Mesenchymal stem cell (in vitro differentiated cells and primary cell): ENCODE results near the gene PFKFB3.
"Not testable (repeated sequence)": the region's sequence is repeated elsewhere in the genome, so short reads cannot be mapped to it uniquely, and the experiment has no call there.

Source experiments
- DNase-seq: peaks from one replicate; pipeline ENCODE4 v3.0.0-alpha.2; 2013
- H2AFZ ChIP-seq: one replicate; pipeline ENCODE4 v1.6.1; 2013; ENCODE audit warnings: low read depth, mild to moderate bottlenecking, control low read depth, inconsistent platforms, low read length, moderate library complexity
- H2AK5ac ChIP-seq: 2 replicates; pipeline ENCODE4 v1.6.1; 2013; ENCODE audit warnings: low read length, moderate library complexity, mild to moderate bottlenecking, inconsistent platforms; ENCODE audit not compliant: severe bottlenecking
- H2BK120ac ChIP-seq: one replicate; pipeline ENCODE4 v1.6.1; 2013; ENCODE audit warnings: low read depth, mild to moderate bottlenecking, inconsistent platforms, low read length, moderate library complexity
- H2BK12ac ChIP-seq, 2 experiments: one replicate each; pipeline ENCODE4 v1.6.1; 2013; ENCODE audit warnings: inconsistent platforms in 2 of 2, low read length in 2 of 2, mild to moderate bottlenecking in 2 of 2, moderate library complexity in 2 of 2, control low read depth in 1 of 2
- H2BK15ac ChIP-seq: one replicate; pipeline ENCODE4 v1.6.1; 2013; ENCODE audit warnings: mild to moderate bottlenecking, low read depth, inconsistent platforms; ENCODE audit not compliant: poor library complexity, severe bottlenecking
- H2BK5ac ChIP-seq: 2 replicates; pipeline ENCODE4 v1.6.1; 2013; ENCODE audit warnings: low read depth, mild to moderate bottlenecking, low read length, control low read depth, inconsistent platforms; ENCODE audit not compliant: poor library complexity, severe bottlenecking
- H3K14ac ChIP-seq, 2 experiments: one replicate each; pipeline ENCODE4 v1.6.1; 2013; ENCODE audit warnings: inconsistent platforms in 2 of 2, low read length in 2 of 2, control low read depth in 1 of 2, mild to moderate bottlenecking in 1 of 2, moderate library complexity in 1 of 2
- H3K18ac ChIP-seq, 2 experiments: one replicate each; pipeline ENCODE4 v1.6.1; 2013; ENCODE audit warnings: inconsistent platforms in 2 of 2, low read length in 2 of 2, control low read depth in 1 of 2, low read depth in 1 of 2, mild to moderate bottlenecking in 1 of 2
- H3K23ac ChIP-seq, 2 experiments: one replicate each; pipeline ENCODE4 v1.6.1; 2013; ENCODE audit warnings: inconsistent platforms in 2 of 2, low read length in 2 of 2, mild to moderate bottlenecking in 2 of 2, moderate library complexity in 2 of 2, control low read depth in 1 of 2
- H3K27ac ChIP-seq: 2 replicates; pipeline ENCODE4 v1.5.1; 2013; ENCODE audit warnings: mild to moderate bottlenecking, moderate library complexity, low read length, control low read depth, inconsistent platforms; ENCODE audit not compliant: poor library complexity, severe bottlenecking
- H3K27me3 ChIP-seq, 2 experiments: 2 replicates each; pipeline versions ENCODE4 v1.6.1 to v1.7.0; 2013; ENCODE audit warnings: low read length in 2 of 2, mild to moderate bottlenecking in 2 of 2, moderate library complexity in 2 of 2, control low read depth in 1 of 2, inconsistent platforms in 1 of 2; ENCODE audit not compliant: control insufficient read depth in 1 of 2, insufficient read depth in 1 of 2
- H3K36me3 ChIP-seq, 2 experiments: 2 replicates each; pipeline versions ENCODE4 v1.6.1 to v1.7.0; 2013; ENCODE audit warnings: low read length in 2 of 2, control low read depth in 1 of 2, inconsistent platforms in 1 of 2, low read depth in 1 of 2, mild to moderate bottlenecking in 1 of 2; ENCODE audit not compliant: insufficient read depth in 2 of 2, control insufficient read depth in 1 of 2
- H3K4ac ChIP-seq, 2 experiments: one replicate each; pipeline ENCODE4 v1.6.1; 2013; ENCODE audit warnings: inconsistent platforms in 2 of 2, low read length in 2 of 2, mild to moderate bottlenecking in 2 of 2, moderate library complexity in 2 of 2, control low read depth in 1 of 2, low read depth in 1 of 2
- H3K4me1 ChIP-seq: 2 replicates; pipeline ENCODE4 v1.6.1; 2013; ENCODE audit warnings: low read depth, low read length, control low read depth; ENCODE audit not compliant: control insufficient read depth, insufficient read depth
- H3K4me2 ChIP-seq: 2 replicates; pipeline ENCODE4 v1.6.1; 2013; ENCODE audit warnings: low read length, mild to moderate bottlenecking, inconsistent platforms; ENCODE audit not compliant: poor library complexity, severe bottlenecking
- H3K4me3 ChIP-seq, 2 experiments: 2 replicates each; pipeline versions ENCODE4 v1.5.1 to v1.7.0; 2013; ENCODE audit warnings: low read length in 2 of 2, mild to moderate bottlenecking in 2 of 2, control low read depth in 1 of 2, low read depth in 1 of 2; ENCODE audit not compliant: insufficient read depth in 1 of 2
- H3K79me1 ChIP-seq: replicated peaks from 2 replicates; pipeline ENCODE4 v1.6.1; 2013; ENCODE audit warnings: mild to moderate bottlenecking, control low read depth, low read length, inconsistent platforms; ENCODE audit not compliant: poor library complexity, severe bottlenecking
- H3K9ac ChIP-seq: 2 replicates; pipeline ENCODE4 v1.7.0; 2013; ENCODE audit warnings: mild to moderate bottlenecking, low read length, moderate library complexity
- H3K9me3 ChIP-seq: 2 replicates; pipeline ENCODE4 v1.7.0; 2013; ENCODE audit warnings: mild to moderate bottlenecking, low read length; ENCODE audit not compliant: control insufficient read depth
- H4K8ac ChIP-seq: one replicate; pipeline ENCODE4 v1.6.1; 2013; ENCODE audit warnings: inconsistent platforms, mild to moderate bottlenecking, low read length, moderate library complexity
- H4K91ac ChIP-seq: one replicate; pipeline ENCODE4 v1.6.1; 2013; ENCODE audit warnings: mild to moderate bottlenecking, low read length, inconsistent platforms
- WGBS: methylation state at CpG from one replicate; pipeline ENCODE4 v1.1.7; 2013; ENCODE audit warnings: mixed read lengths; 5-methylcytosine and 5-hydroxymethylcytosine counted together

PFKFB3 gene

DNA sequence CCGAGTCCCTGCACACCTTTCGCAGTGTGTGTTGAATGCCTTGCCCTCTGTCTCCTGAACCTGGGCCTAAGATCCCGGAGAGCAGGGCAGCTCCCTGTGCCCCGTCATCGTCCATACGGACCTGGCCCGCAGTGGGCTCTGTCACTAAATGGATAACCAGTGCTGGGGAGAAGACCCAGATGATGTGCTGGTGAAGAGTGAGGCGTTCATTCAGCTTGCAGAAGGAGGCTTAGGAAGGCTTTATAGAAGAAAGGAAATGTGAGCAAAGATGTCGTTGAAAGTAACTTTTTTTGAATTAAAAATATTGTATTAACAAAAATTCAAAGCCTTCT is 34.4 kb downstream of the PFKFB3 start:
- Histone ChIP-seq H3K9ac (no peak overlapping the region), H3K23ac (no peak overlapping the region), H3K27me3 (no peaks in the 10 kb centered on the region)

GRCh38 chr10:6238587-6239212 is 36.0 kb downstream of the PFKFB3 start:
- H3K27ac ChIP-seq, result peak overlapping the region; percentile 87
- H3K36me3 ChIP-seq, result peaks cover 22 to 25% of the 10 kb centered on the region in 2 experiments
- peak overlapping the region; percentile 38 to 45 for H2BK12ac ChIP-seq
- not testable (repeated sequence) for H3K27me3 ChIP-seq, H3K14ac ChIP-seq, H2AFZ ChIP-seq, H3K4me1 ChIP-seq, H2BK120ac ChIP-seq, H3K9ac ChIP-seq, H3K9me3 ChIP-seq, H2BK15ac ChIP-seq, H2BK5ac ChIP-seq, H3K23ac ChIP-seq, H3K4me3 ChIP-seq, H3K4me2 ChIP-seq, DNase-seq
- peak overlapping the region; percentile 17 to 86 for H3K4ac ChIP-seq
- H3K18ac ChIP-seq, result peak overlapping the region; percentile 48 to 67
- H4K91ac ChIP-seq, result peak overlapping the region; percentile 81
- H2AK5ac ChIP-seq, result peak overlapping the region; percentile 8
- peak overlapping the region; percentile 79 for H4K8ac ChIP-seq
- WGBS, result 35% methylated on average over 6 of the region's 6 CpGs
- H3K79me1 ChIP-seq, result peaks cover 14% of the 10 kb centered on the region

More for the DNA sequence above, 34.4 kb downstream of the PFKFB3 start:
- Histone ChIP-seq H3K4me2 (no peak overlapping the region), H4K91ac (peak overlapping the region; percentile 2), H3K4me1 (peaks cover 3% of the 10 kb centered on the region), H3K4ac (peak overlapping the region in 1 of 2 experiments; percentile 83), H3K14ac (no peak overlapping the region), H4K8ac (peak overlapping the region; percentile 56), H2BK5ac (peak overlapping the region; percentile 1), H3K9me3 (no peaks in the 10 kb centered on the region), H2AFZ (no peak overlapping the region), H3K18ac (peak overlapping the region; percentile 70 to 77), H3K36me3 (peaks cover 37 to 40% of the 10 kb centered on the region in 2 experiments), H2AK5ac (peak overlapping the region; percentile 74), H3K27ac (peak overlapping the region; percentile 9), H3K79me1 (peaks cover 24% of the 10 kb centered on the region), H2BK15ac (peak overlapping the region; percentile 96), H2BK120ac (no peak overlapping the region), H2BK12ac (peak overlapping the region; percentile 78 to 93), H3K4me3 (no peak overlapping the region)
- WGBS, result 93% methylated on average over 8 of the region's 9 CpGs
- no peak for DNase-seq

DNA sequence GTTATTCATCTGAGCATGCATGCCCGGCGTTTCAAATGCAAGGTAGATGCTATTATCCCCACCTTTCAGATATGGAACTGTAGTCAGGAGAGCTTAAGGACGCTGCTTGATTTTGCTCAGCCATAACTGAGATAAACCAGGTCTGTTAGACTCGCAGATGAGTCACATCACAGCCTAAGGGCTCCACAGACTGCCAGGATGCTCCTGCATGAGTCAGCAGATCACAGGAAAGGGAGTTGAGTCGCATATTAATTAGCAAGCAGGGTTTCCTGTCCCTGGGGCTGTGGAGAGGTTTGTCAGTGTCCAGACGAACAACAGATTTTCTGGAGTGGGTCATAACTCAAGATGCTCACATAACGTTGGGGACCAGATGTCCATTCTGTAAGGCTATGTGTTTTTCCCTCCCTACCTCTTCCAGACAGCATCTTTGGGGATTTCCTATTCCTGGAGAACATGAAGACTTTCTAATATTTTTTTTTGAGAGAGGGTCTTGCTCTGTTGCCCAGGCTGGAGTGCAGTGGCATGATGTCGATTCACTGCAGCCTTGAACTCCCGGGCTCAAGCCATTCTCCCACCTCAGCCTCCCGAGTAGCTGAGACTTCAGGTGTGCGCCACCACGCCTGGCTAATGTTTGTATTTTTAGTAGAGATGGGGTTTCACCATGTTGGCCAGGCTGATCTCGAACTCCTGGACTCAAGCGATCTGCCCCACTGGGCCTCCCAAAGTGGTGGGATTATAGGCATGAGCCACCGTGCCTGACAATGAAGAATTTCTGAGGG is 36.7 kb downstream of the PFKFB3 start:
- H3K27ac ChIP-seq, result peak overlapping the region; percentile 87
- H3K18ac ChIP-seq, result peak overlapping the region; percentile 63 to 84
- peak overlapping the region; percentile 60 to 86 for H3K4ac ChIP-seq
- peak overlapping the region; percentile 79 for H4K8ac ChIP-seq
- H3K27me3 ChIP-seq, result no peaks in the 10 kb centered on the region
- H2BK12ac ChIP-seq, result peak overlapping the region; percentile 59 to 90
- H2BK5ac ChIP-seq, result no peak overlapping the region
- no peaks in the 10 kb centered on the region for H3K9me3 ChIP-seq
- peak overlapping the region; percentile 54 for H2BK120ac ChIP-seq
- peak overlapping the region; percentile 78 for H2BK15ac ChIP-seq
- H3K79me1 ChIP-seq, result peaks cover 9% of the 10 kb centered on the region
- H3K23ac ChIP-seq, result no peak overlapping the region
- H3K4me1 ChIP-seq, result peaks cover 3% of the 10 kb centered on the region
- WGBS, result 40% methylated on average over 13 of the region's 15 CpGs
- H3K9ac ChIP-seq, result no peak overlapping the region
- DNase-seq, result peak; percentile 100
- H3K4me2 ChIP-seq, result no peak overlapping the region
- no peak overlapping the region for H3K14ac ChIP-seq
- H3K36me3 ChIP-seq, result peaks cover 15 to 18% of the 10 kb centered on the region in 2 experiments
- peak overlapping the region; percentile 34 for H2AK5ac ChIP-seq
- no peak overlapping the region for H2AFZ ChIP-seq
- peak overlapping the region; percentile 81 for H4K91ac ChIP-seq
- H3K4me3 ChIP-seq, result no peak overlapping the region

GRCh38 chr10:6240254-6240653 is 37.5 kb downstream of the PFKFB3 start:
- Histone ChIP-seq H3K4me3 (no peak overlapping the region), H2AFZ (no peak overlapping the region), H3K9me3 (no peaks in the 10 kb centered on the region), H3K27ac (no peak overlapping the region), H3K18ac (peak overlapping the region; percentile 31 to 65), H3K4me1 (peaks cover 3% of the 10 kb centered on the region), H4K91ac (peak overlapping the region; percentile 45), H2BK15ac (peak overlapping the region; percentile 65), H2BK12ac (peak overlapping the region; percentile 57 to 94), H3K4ac (peak overlapping the region in 1 of 2 experiments; percentile 43), H3K4me2 (no peak overlapping the region), H4K8ac (no peak overlapping the region), H2BK120ac (no peak overlapping the region), H3K9ac (no peak overlapping the region), H2BK5ac (no peak overlapping the region), H3K27me3 (no peaks in the 10 kb centered on the region), H3K23ac (no peak overlapping the region), H3K36me3 (peaks cover 10 to 16% of the 10 kb centered on the region in 2 experiments), H2AK5ac (peak overlapping the region; percentile 59), H3K14ac (no peak overlapping the region), H3K79me1 (peaks cover 8% of the 10 kb centered on the region)
- WGBS, result 89% methylated on average over 13 of the region's 16 CpGs
- no peak for DNase-seq
